Measurements from ENCODE around the gene TRIP13. TPM values are rescaled to one million over a fixed set of nuclear protein-coding genes. Genes with fewer than 3 reads are reported as not detected.

TRIP13 gene
- total and polyA plus RNA-seq, 9 of the 15 experiments (the other 6 are each of a cell fraction or from before 2014, with no cell fraction given), result 24.1 to 116 (median 53.2) TPM

DNA sequence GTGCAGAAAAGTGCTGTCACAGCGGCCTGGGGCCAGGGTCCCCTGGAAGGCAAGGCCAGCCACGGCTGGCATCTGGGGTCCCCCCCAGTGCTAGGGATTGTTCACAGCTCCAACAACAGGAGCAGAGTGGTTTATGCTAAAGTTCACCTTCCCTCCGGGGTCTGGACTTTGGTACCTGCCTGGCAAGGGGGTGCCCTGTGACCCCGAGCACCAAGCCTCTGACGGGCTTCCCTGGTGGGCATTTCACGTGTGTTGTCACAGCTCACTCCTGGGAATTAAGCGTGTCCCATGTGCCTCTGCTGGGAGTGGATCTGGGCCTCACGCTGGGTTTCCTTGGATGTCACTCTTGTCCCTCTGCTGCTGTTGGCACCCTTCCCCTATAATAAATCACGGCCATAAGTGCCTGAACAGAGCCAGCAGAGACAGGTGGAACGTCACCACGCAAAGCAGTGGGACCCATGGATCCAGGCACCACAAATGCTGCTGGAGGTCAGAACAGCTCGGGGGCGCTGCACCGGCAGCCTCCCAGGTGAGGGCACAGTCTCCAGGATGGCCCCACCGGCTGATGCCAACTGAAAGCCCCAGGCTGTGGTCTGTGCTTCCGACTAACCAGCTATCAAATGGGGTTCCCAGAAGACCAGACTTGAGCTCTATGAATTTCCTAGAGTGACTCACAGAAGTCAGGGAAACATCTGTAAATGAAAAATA is 24.1 kb upstream of the TRIP13 start:
- H3K79me2 ChIP-seq (ENCODE audit: control insufficient read depth, insufficient read depth, low read length), result no peaks in the 10 kb centered on the region
- TF ChIP-seq HOXB6 (CRISPR knock-in tag; IDR thresholded peaks at IDR 0.05; ENCODE audit: borderline replicate concordance) (no peak), POLR2G (IDR thresholded peaks at IDR 0.05; ENCODE audit: low read depth, low read length) (peak; percentile 36; the same call in 1 of the 2 replicates), RBFOX2 (IDR thresholded peaks at IDR 0.05; ENCODE audit: low read depth, low read length) (0 out of 2 replicates have a peak, but pooled peaks have one; percentile 25)
- no peaks in the 10 kb centered on the region for H3K9me3 ChIP-seq (replicated peaks; ENCODE audit: control insufficient read depth, insufficient read depth, low read depth, low read length)
- no peaks in the 10 kb centered on the region for H3K27me3 ChIP-seq (ENCODE audit: control insufficient read depth in 2 of 2, insufficient read depth in 2 of 2, low read length in 2 of 2)
- no peak overlapping the region for H3K4me2 ChIP-seq (ENCODE audit: insufficient read depth, low read length)
- CTCF ChIA-PET (ENCODE audit: low intra/inter-chr PET ratio), result no interaction called here
- H2AFZ ChIP-seq (ENCODE audit: low read depth, low read length), result no peak overlapping the region
- in situ Hi-C loops (cut with MboI) (no loop called here), intact Hi-C loops (cut with micrococcal nuclease) (no loop called here)
- BruUV-seq (replicated peaks), result no TSS peak
- no peaks in the 10 kb centered on the region for H3K9me1 ChIP-seq (ENCODE audit: control insufficient read depth, insufficient read depth, low read length)
- H3K36me3 ChIP-seq (ENCODE audit: control insufficient read depth, insufficient read depth, low read length), result peaks cover 100% of the 10 kb centered on the region
- H3K9ac ChIP-seq (ENCODE audit: insufficient read depth in 1 of 2, low read depth in 2 of 2, low read length in 2 of 2), result no peak overlapping the region
- DNase-seq (ENCODE audit: extremely low read depth in 1 of 4, low spot score in 3 of 4) (peak in 1 of 4 experiments; percentile 13), ATAC-seq (no peak), FAIRE-seq (no peak)
- peaks cover 5% of the 10 kb centered on the region for H4K20me1 ChIP-seq (replicated peaks; ENCODE audit: control insufficient read depth, insufficient read depth, low read length)
- H3K4me3 ChIP-seq, result no peak overlapping the region
- POLR2A ChIA-PET, result interaction anchor here (1.0 kb wide), 2 partner anchors 8 to 26 kb away, joined by 3 to 5 read pairs; no protein-coding TSS in a partner anchor
- no peak overlapping the region for H3K27ac ChIP-seq (ENCODE audit: extremely low read depth, low read depth, low read length)
- peaks cover 0 to 4% of the 10 kb centered on the region in 2 experiments; a peak in 2 of 5 replicates for H3K4me1 ChIP-seq (replicated peaks in 1 of 2; ENCODE audit: control insufficient read depth in 2 of 2, insufficient read depth in 2 of 2, low read length in 2 of 2)
- 96% methylated on average over 15 of the region's 16 CpGs for WGBS (ENCODE audit: insufficient coverage, low coverage, missing lambda C conversion rate)

DNA sequence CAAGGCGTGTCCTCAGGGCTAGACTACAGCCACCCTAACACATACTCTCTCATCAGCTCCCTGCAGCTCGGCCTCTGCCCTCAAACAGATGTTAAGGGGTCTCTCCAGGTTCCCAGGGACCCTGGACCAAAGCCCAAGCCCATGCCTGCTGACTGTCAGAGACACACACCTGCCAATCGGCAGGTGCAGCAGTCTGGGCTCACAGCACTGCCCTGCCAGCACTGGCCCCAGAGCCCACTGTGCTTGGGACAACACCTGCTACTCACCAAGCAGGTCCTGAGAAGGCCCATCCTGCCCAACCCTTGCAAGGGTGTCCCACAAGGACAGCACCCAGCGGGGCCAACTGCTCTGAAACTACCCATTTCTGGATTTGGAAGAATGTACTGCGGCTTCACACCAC is 21.7 kb upstream of the TRIP13 start:
- H3K4me3 ChIP-seq, result no peak overlapping the region
- DNase-seq (ENCODE audit: extremely low read depth in 1 of 4, low spot score in 3 of 4), result no peak
- intact Hi-C loops (cut with micrococcal nuclease), result no loop called here
- no peak overlapping the region for H3K4me2 ChIP-seq (ENCODE audit: insufficient read depth, low read length)
- H3K79me2 ChIP-seq (ENCODE audit: control insufficient read depth, insufficient read depth, low read length), result peaks cover 4% of the 10 kb centered on the region; the same call in 2 of the 3 replicates
- peak overlapping the region in 1 of 2 experiments; percentile 64; a peak in 1 of 4 replicates for H3K9ac ChIP-seq (ENCODE audit: insufficient read depth in 1 of 2, low read depth in 2 of 2, low read length in 2 of 2)
- H3K4me1 ChIP-seq (replicated peaks in 1 of 2; ENCODE audit: control insufficient read depth in 2 of 2, insufficient read depth in 2 of 2, low read length in 2 of 2), result peaks cover 0 to 3% of the 10 kb centered on the region in 2 experiments; a peak in 2 of 5 replicates
- no peak overlapping the region for H3K27ac ChIP-seq (ENCODE audit: extremely low read depth, low read depth, low read length)
- no peaks in the 10 kb centered on the region for H3K9me1 ChIP-seq (ENCODE audit: control insufficient read depth, insufficient read depth, low read length)
- peaks cover 98% of the 10 kb centered on the region for H3K36me3 ChIP-seq (ENCODE audit: control insufficient read depth, insufficient read depth, low read length)
- no peaks in the 10 kb centered on the region for H3K9me3 ChIP-seq (replicated peaks; ENCODE audit: control insufficient read depth, insufficient read depth, low read depth, low read length)
- in situ Hi-C loops (cut with MboI), result no loop called here
- H2AFZ ChIP-seq (ENCODE audit: low read depth, low read length), result no peak overlapping the region
- no peaks in the 10 kb centered on the region for H3K27me3 ChIP-seq (ENCODE audit: control insufficient read depth in 2 of 2, insufficient read depth in 2 of 2, low read length in 2 of 2)
- ChIA-PET CTCF (ENCODE audit: low intra/inter-chr PET ratio) (interaction anchor here (0.7 kb wide), 1 partner anchor 270 kb away, joined by 3 read pairs; no protein-coding TSS in a partner anchor), POLR2A (interaction anchor here (1.2 kb wide), 1 partner anchor 9 kb away, joined by 4 read pairs; no protein-coding TSS in a partner anchor)
- 100% methylated on average over 4 of the region's 5 CpGs for WGBS (ENCODE audit: insufficient coverage, low coverage, missing lambda C conversion rate)
- FAIRE-seq, result no peak
- BruUV-seq (replicated peaks), result no TSS peak
- H4K20me1 ChIP-seq (replicated peaks; ENCODE audit: control insufficient read depth, insufficient read depth, low read length), result peaks cover 9% of the 10 kb centered on the region
- no peak for ATAC-seq
- TF ChIP-seq POLR2AphosphoS5 (IDR thresholded peaks at IDR 0.05; ENCODE audit: control insufficient read depth, insufficient read depth, low read depth, low read length), result 0 out of 2 replicates have a peak, but pooled peaks have one; percentile 12
- TF ChIP-seq FUS (optimal IDR thresholded peaks at IDR 0.05; ENCODE audit: low read depth, low read length), result no peak

Data from K562 (cell line).